SK-N-SH treated with all-trans-retinoic acid at 6 μM for 48 hours (cell line): ENCODE measurements around the gene RTF1.

Experiments used
- ATAC-seq: fragments of 200-7000 bp; cut with Tn5 transposase; 3 replicates; pipeline ENCODE4 v1.9.1; 2020; ENCODE audit warnings: mild to moderate bottlenecking, moderate library complexity
- ARNTL ChIP-seq: fragments of 450-650 bp; formaldehyde crosslinking; IDR thresholded peaks from 2 replicates; pipeline ENCODE4 v1.5.0; 2020; ENCODE audit warnings: low read depth, mild to moderate bottlenecking, moderate library complexity, borderline replicate concordance
- BACH2 ChIP-seq: fragments of 250-450 bp; sonication (Bioruptor Pico); IDR thresholded peaks from 2 replicates; pipeline ENCODE4 v1.9.0; 2021; ENCODE audit warnings: mild to moderate bottlenecking, borderline replicate concordance
- CREB5 ChIP-seq: fragments of 250-450 bp; sonication (Bioruptor Pico); IDR thresholded peaks from 2 replicates; pipeline ENCODE4 v1.5.1; 2020; ENCODE audit warnings: low read depth, mild to moderate bottlenecking, moderate library complexity
- CSDC2 ChIP-seq: fragments of 250-450 bp; sonication (Bioruptor Pico); IDR thresholded peaks from 2 replicates; pipeline ENCODE4 v1.5.0; 2020; ENCODE audit warnings: mild to moderate bottlenecking, moderate library complexity
- CSRNP3 ChIP-seq: fragments of 250-450 bp; sonication (Bioruptor Pico); IDR thresholded peaks from 2 replicates; pipeline ENCODE4 v1.5.1; 2021; ENCODE audit warnings: mild to moderate bottlenecking, moderate library complexity
- ESRRG ChIP-seq: fragments of 250-450 bp; sonication (Bioruptor Pico); IDR thresholded peaks from 2 replicates; pipeline ENCODE4 v1.6.1; 2021; ENCODE audit warnings: mild to moderate bottlenecking
- GLIS3 ChIP-seq: fragments of 250-450 bp; sonication (Bioruptor Pico); IDR thresholded peaks from 2 replicates; pipeline ENCODE4 v1.5.0; 2020; ENCODE audit warnings: mild to moderate bottlenecking, moderate library complexity
- ISL1 ChIP-seq: fragments of 250-450 bp; sonication (Bioruptor Pico); IDR thresholded peaks from 2 replicates; pipeline ENCODE4 v2.1.2; 2022; ENCODE audit warnings: mild to moderate bottlenecking, moderate library complexity
- OSR1 ChIP-seq: fragments of 250-450 bp; sonication (Bioruptor Pico); IDR thresholded peaks from 2 replicates; pipeline ENCODE4 v1.8.0; 2022; ENCODE audit warnings: moderate library complexity, mild to moderate bottlenecking, inconsistent platforms
- PPARA ChIP-seq: fragments of 250-450 bp; sonication (Bioruptor Pico); IDR thresholded peaks from 2 replicates; pipeline ENCODE4 v1.5.0; 2020; ENCODE audit warnings: mild to moderate bottlenecking, borderline replicate concordance
- RARB ChIP-seq: fragments of 250-450 bp; sonication (Bioruptor Pico); IDR thresholded peaks from 2 replicates; pipeline ENCODE4 v1.8.0; 2021; ENCODE audit warnings: mild to moderate bottlenecking, moderate library complexity
- SNAI2 ChIP-seq: fragments of 250-450 bp; sonication (Bioruptor Pico); IDR thresholded peaks from 2 replicates; pipeline ENCODE4 v1.5.0; 2020; ENCODE audit warnings: mild to moderate bottlenecking, moderate library complexity
- TCF4 ChIP-seq: fragments of 250-450 bp; sonication (Bioruptor Pico); IDR thresholded peaks from 2 replicates; pipeline ENCODE4 v1.8.0; 2021; ENCODE audit warnings: mild to moderate bottlenecking, moderate library complexity, borderline replicate concordance
- TSHZ2 ChIP-seq: fragments of 250-450 bp; sonication (Bioruptor Pico); IDR thresholded peaks from 2 replicates; pipeline ENCODE4 v1.5.0; 2020; ENCODE audit warnings: mild to moderate bottlenecking, moderate library complexity
- ZC3H10 ChIP-seq: fragments of 250-450 bp; sonication (Bioruptor Pico); IDR thresholded peaks from 2 replicates; pipeline ENCODE4 v1.5.1; 2021; ENCODE audit warnings: mild to moderate bottlenecking, moderate library complexity
- ZFP3 ChIP-seq: fragments of 250-450 bp; sonication (Bioruptor Pico); IDR thresholded peaks from 2 replicates; pipeline ENCODE4 v1.5.0; 2020; ENCODE audit warnings: mild to moderate bottlenecking, moderate library complexity
- ZFP30 ChIP-seq: fragments of 450-650 bp; formaldehyde crosslinking; IDR thresholded peaks from 2 replicates; pipeline ENCODE4 v1.5.0; 2022; ENCODE audit warnings: mild to moderate bottlenecking, moderate library complexity
- ZNF70 ChIP-seq: fragments of 450-650 bp; formaldehyde crosslinking; IDR thresholded peaks from 2 replicates; pipeline ENCODE4 v1.5.0; 2020; ENCODE audit warnings: mild to moderate bottlenecking, moderate library complexity
- ZNF8 ChIP-seq: fragments of 450-650 bp; formaldehyde crosslinking; IDR thresholded peaks from 2 replicates; pipeline ENCODE4 v1.5.0; 2020; ENCODE audit warnings: mild to moderate bottlenecking, moderate library complexity
- TF ChIP-seq, protein P1 (sequence below): fragments of 250-450 bp; sonication (Bioruptor Pico); IDR thresholded peaks from 2 replicates; pipeline ENCODE4 v1.8.0; 2020; ENCODE audit warnings: mild to moderate bottlenecking, moderate library complexity, borderline replicate concordance

RTF1 gene

DNA sequence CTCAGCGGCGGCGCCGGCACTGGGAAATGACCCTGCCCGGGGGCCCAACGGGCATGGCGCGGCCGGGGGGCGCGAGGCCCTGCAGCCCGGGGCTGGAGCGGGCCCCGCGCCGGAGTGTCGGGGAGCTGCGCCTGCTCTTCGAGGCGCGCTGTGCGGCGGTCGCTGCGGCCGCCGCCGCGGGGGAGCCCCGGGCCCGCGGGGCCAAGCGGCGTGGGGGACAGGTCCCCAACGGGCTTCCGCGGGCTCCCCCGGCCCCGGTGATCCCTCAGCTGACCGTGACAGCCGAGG lies 77.0 kb downstream of the RTF1 start:
- no peak for ATAC-seq
- TF ChIP-seq, protein P1, sequence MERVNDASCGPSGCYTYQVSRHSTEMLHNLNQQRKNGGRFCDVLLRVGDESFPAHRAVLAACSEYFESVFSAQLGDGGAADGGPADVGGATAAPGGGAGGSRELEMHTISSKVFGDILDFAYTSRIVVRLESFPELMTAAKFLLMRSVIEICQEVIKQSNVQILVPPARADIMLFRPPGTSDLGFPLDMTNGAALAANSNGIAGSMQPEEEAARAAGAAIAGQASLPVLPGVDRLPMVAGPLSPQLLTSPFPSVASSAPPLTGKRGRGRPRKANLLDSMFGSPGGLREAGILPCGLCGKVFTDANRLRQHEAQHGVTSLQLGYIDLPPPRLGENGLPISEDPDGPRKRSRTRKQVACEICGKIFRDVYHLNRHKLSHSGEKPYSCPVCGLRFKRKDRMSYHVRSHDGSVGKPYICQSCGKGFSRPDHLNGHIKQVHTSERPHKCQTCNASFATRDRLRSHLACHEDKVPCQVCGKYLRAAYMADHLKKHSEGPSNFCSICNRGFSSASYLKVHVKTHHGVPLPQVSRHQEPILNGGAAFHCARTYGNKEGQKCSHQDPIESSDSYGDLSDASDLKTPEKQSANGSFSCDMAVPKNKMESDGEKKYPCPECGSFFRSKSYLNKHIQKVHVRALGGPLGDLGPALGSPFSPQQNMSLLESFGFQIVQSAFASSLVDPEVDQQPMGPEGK: no peak
- TF ChIP-seq BACH2 (CRISPR knock-in tag) (no peak), CREB5 (CRISPR knock-in tag) (no peak), CSDC2 (CRISPR knock-in tag) (no peak), TSHZ2 (no peak), TCF4 (CRISPR knock-in tag) (no peak), ARNTL (CRISPR knock-in tag) (no peak), OSR1 (CRISPR knock-in tag) (no peak), ZNF70 (CRISPR knock-in tag) (no peak), ZFP3 (CRISPR knock-in tag) (no peak), ZNF8 (no peak), ISL1 (CRISPR knock-in tag) (no peak), SNAI2 (CRISPR knock-in tag) (no peak), RARB (CRISPR knock-in tag) (no peak), ZFP30 (CRISPR knock-in tag) (no peak), CSRNP3 (CRISPR knock-in tag) (no peak), GLIS3 (CRISPR knock-in tag) (no peak), PPARA (CRISPR knock-in tag) (no peak), ESRRG (CRISPR knock-in tag) (no peak), ZC3H10 (CRISPR knock-in tag) (no peak)

DNA sequence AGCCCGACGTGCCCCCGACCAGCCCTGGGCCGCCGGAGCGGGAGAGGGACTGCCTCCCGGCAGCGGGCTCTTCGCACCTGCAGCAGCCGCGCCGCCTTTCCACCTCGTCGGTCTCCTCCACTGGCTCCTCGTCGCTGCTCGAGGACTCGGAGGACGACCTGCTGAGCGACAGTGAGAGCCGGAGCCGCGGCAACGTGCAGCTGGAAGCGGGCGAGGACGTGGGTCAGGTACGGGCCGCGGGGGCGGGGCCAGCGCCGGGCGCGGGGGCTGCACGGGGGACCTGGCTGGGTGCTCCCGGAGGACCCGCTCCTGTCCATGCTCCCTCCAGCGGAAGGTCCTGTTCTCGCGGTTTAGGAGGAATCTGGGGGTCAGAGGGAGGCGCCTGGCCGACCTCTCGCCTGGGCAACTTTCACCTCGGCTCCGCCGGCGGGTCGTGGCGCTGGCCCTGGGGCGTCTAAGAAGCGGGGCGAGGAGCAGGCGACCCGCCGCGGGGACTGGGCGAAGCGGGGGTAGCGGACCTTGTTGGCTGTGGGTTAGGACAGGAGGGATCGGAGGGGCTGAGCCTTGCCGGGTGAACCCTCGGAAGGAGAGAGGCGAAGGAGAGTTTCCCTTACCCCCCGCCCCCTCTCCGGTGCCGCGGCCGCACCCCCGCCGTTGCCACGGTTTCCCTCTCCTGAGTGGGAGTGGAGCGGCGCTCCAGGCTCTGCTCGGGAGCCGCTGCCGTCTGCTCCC lies 77.5 kb downstream of the RTF1 start:
- TF ChIP-seq ZC3H10 (CRISPR knock-in tag) (no peak), ESRRG (CRISPR knock-in tag) (no peak), GLIS3 (CRISPR knock-in tag) (no peak), CSDC2 (CRISPR knock-in tag) (no peak), ARNTL (CRISPR knock-in tag) (no peak), ZNF70 (CRISPR knock-in tag) (no peak), BACH2 (CRISPR knock-in tag) (no peak), ZFP3 (CRISPR knock-in tag) (no peak), OSR1 (CRISPR knock-in tag) (no peak), ZFP30 (CRISPR knock-in tag) (no peak), CREB5 (CRISPR knock-in tag) (no peak)
- TF ChIP-seq, protein P1: no peak
- no peak for ATAC-seq
